Neural cell (in vitro differentiated cells): Measurements from ENCODE around the gene BIRC5.

Experiments
- EP300 ChIP-seq: fragments of 450-650 bp; conservative IDR thresholded peaks from 2 replicates; pipeline ENCODE4 v1.6.1; 2014; ENCODE audit warnings: antibody characterized with exemption, mild to moderate bottlenecking, moderate library complexity; ENCODE audit not compliant: poor library complexity, severe bottlenecking
- EZH2 ChIP-seq: fragments of 200-600, 300-800 bp; shearing (Covaris generic), sonication (generic); IDR thresholded peaks from 2 replicates; pipeline ENCODE4 v1.6.1; 2014; ENCODE audit warnings: antibody characterized with exemption, low read length, borderline replicate concordance, mild to moderate bottlenecking; ENCODE audit not compliant: insufficient read depth, poor library complexity, severe bottlenecking
- MXI1 ChIP-seq: fragments of 450-650 bp; conservative IDR thresholded peaks from 2 replicates; pipeline ENCODE4 v1.6.1; 2014; ENCODE audit warnings: antibody characterized with exemption, mild to moderate bottlenecking; ENCODE audit not compliant: poor library complexity, severe bottlenecking
- POLR2AphosphoS5 ChIP-seq: IDR thresholded peaks from 2 replicates; pipeline ENCODE4 v1.6.1; 2012
- RAD21 ChIP-seq: fragments of 450-650 bp; conservative IDR thresholded peaks from 2 replicates; pipeline ENCODE4 v1.6.1; 2014; ENCODE audit warnings: antibody characterized with exemption, mild to moderate bottlenecking, moderate library complexity
- TAF1 ChIP-seq: IDR thresholded peaks from 2 replicates; pipeline ENCODE4 v1.6.1; 2012; ENCODE audit warnings: low read depth
- TF ChIP-seq, protein P1 (sequence below): fragments of 450-650 bp; IDR thresholded peaks from 2 replicates; pipeline ENCODE4 v1.5.1; 2014; ENCODE audit warnings: antibody characterized with exemption, mild to moderate bottlenecking, moderate library complexity; ENCODE audit not compliant: poor library complexity, severe bottlenecking
- TF ChIP-seq, protein P2 (sequence below): IDR thresholded peaks from 2 replicates; pipeline ENCODE4 v1.6.1; 2012; ENCODE audit warnings: borderline replicate concordance

DNA sequence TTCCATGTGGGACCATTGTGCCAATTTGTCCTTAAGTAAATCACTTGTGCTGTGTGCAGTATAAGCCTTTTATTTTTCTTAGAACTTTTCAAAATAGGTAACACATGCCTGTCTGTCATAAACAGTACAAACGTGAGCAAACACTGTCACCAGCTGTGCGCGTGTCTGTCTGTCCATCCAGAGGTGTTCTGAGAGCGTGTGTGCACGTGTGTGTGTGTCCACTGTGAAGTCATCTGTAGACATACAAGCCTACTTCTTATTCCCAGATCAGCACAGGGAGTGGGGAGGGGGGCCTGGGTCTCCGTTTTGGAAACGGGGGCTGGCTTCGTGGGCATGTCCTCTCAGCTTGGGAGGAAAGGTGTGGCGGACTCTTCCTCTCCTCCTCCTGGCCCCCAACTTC lies 26.8 kb downstream of the BIRC5 start:
- no peak for TF ChIP-seq EZH2
- TF ChIP-seq, protein P1, sequence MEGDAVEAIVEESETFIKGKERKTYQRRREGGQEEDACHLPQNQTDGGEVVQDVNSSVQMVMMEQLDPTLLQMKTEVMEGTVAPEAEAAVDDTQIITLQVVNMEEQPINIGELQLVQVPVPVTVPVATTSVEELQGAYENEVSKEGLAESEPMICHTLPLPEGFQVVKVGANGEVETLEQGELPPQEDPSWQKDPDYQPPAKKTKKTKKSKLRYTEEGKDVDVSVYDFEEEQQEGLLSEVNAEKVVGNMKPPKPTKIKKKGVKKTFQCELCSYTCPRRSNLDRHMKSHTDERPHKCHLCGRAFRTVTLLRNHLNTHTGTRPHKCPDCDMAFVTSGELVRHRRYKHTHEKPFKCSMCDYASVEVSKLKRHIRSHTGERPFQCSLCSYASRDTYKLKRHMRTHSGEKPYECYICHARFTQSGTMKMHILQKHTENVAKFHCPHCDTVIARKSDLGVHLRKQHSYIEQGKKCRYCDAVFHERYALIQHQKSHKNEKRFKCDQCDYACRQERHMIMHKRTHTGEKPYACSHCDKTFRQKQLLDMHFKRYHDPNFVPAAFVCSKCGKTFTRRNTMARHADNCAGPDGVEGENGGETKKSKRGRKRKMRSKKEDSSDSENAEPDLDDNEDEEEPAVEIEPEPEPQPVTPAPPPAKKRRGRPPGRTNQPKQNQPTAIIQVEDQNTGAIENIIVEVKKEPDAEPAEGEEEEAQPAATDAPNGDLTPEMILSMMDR: no peak
- no peak for TF ChIP-seq POLR2AphosphoS5
- TF ChIP-seq EP300: no peak
- no peak for TF ChIP-seq MXI1
- TF ChIP-seq, protein P2, sequence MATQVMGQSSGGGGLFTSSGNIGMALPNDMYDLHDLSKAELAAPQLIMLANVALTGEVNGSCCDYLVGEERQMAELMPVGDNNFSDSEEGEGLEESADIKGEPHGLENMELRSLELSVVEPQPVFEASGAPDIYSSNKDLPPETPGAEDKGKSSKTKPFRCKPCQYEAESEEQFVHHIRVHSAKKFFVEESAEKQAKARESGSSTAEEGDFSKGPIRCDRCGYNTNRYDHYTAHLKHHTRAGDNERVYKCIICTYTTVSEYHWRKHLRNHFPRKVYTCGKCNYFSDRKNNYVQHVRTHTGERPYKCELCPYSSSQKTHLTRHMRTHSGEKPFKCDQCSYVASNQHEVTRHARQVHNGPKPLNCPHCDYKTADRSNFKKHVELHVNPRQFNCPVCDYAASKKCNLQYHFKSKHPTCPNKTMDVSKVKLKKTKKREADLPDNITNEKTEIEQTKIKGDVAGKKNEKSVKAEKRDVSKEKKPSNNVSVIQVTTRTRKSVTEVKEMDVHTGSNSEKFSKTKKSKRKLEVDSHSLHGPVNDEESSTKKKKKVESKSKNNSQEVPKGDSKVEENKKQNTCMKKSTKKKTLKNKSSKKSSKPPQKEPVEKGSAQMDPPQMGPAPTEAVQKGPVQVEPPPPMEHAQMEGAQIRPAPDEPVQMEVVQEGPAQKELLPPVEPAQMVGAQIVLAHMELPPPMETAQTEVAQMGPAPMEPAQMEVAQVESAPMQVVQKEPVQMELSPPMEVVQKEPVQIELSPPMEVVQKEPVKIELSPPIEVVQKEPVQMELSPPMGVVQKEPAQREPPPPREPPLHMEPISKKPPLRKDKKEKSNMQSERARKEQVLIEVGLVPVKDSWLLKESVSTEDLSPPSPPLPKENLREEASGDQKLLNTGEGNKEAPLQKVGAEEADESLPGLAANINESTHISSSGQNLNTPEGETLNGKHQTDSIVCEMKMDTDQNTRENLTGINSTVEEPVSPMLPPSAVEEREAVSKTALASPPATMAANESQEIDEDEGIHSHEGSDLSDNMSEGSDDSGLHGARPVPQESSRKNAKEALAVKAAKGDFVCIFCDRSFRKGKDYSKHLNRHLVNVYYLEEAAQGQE: no peak
- no peak for TF ChIP-seq TAF1
- TF ChIP-seq RAD21: no peak
